Heart right ventricle (tissue), 16 donors: ENCODE results near the gene KCNH6. TPM values are rescaled to one million over a fixed set of nuclear protein-coding genes. Genes with fewer than 3 reads are reported as not detected.

ENCODE experiments used
- ATAC-seq, 8 donors: fragments of 200-7000 bp; cut with Tn5 transposase; one replicate each; pipeline ENCODE4 v1.9.1; 2020; ENCODE audit warnings: mild to moderate bottlenecking in 8 of 8, moderate library complexity in 8 of 8, moderate number of reproducible peaks in 1 of 8
- DNase-seq, 2 donors: peaks; one replicate each; pipeline ENCODE4 v3.0.0-alpha.2; 2020
- H3K27ac ChIP-seq, 10 donors: fragments of 200-600 bp; sonication (generic) in 2 of 10; one replicate each; pipeline versions ENCODE4 v1.5.0 to v1.8.0; 2020 to 2022; ENCODE audit warnings: mild to moderate bottlenecking in 3 of 10
- H3K27me3 ChIP-seq, 7 donors: fragments of 200-600 bp; one replicate each; pipeline ENCODE4 v1.8.0; 2021 to 2022; ENCODE audit warnings: mild to moderate bottlenecking in 2 of 7
- H3K36me3 ChIP-seq, 9 donors: fragments of 200-600 bp; sonication (generic) in 1 of 9; one replicate each; pipeline versions ENCODE4 v1.5.0 to v1.8.0; 2020 to 2022; ENCODE audit warnings: mild to moderate bottlenecking in 2 of 9
- H3K4me1 ChIP-seq, 9 donors: fragments of 200-600 bp; sonication (generic) in 1 of 9; one replicate each; pipeline versions ENCODE4 v1.5.0 to v1.8.0; 2020 to 2022; ENCODE audit warnings: mild to moderate bottlenecking in 4 of 9
- H3K4me3 ChIP-seq, 10 donors: fragments of 200-600 bp; sonication (generic) in 2 of 10; one replicate each; pipeline versions ENCODE4 v1.5.0 to v1.8.0; 2020 to 2022; ENCODE audit warnings: mild to moderate bottlenecking in 7 of 10, moderate library complexity in 2 of 10
- H3K9me3 ChIP-seq, 11 donors: fragments of 200-600 bp in 10 of 11; sonication (generic) in 2 of 11; one replicate each; pipeline versions ENCODE4 v1.5.0 to v1.8.0; 2013 to 2022; ENCODE audit warnings: mild to moderate bottlenecking in 2 of 11, control low read depth in 1 of 11, moderate library complexity in 1 of 11
- WGBS, 2 donors: extraction: QIAGEN DNeasy Blood & Tissue Kit; methylation state at CpG; one replicate each; pipeline ENCODE4 v1.1.7; 2013; ENCODE audit warnings: inconsistent platforms in 1 of 2; 5-methylcytosine and 5-hydroxymethylcytosine counted together
- intact Hi-C, 10 donors: fragments of 100-400 bp; cut with DNase I; formaldehyde crosslinking; loops; one replicate each; pipeline versions ENCODE4 v1.11.1 to v1.14.2; 2022
- polyA plus RNA-seq, 2 donors: library from polyadenylated mRNA; stranded (reverse); fragments of 200-250 nt; gene quantifications; one replicate each; pipeline ENCODE4 v1.2.3, GENCODE V29; 2013
- total RNA-seq, 10 donors: library from RNA; stranded (reverse); fragmentation: NEBNext Ultra II Directional in 3 of 10; extraction: Animal tissue kit (Norgen Biotek cat#: 25700) in 3 of 10; gene quantifications; one replicate each; pipeline versions ENCODE4 v1.2.1 to v1.2.4, GENCODE V29; 2021 to 2023
- TF ChIP-seq, protein P1 (sequence below), 9 donors: fragments of 200-600 bp; sonication (generic) in 2 of 9; IDR thresholded peaks; one replicate each; pipeline versions ENCODE4 v1.5.0 to v1.8.0; 2021 to 2022; ENCODE audit warnings: antibody characterized with exemption in 9 of 9, mild to moderate bottlenecking in 5 of 9, moderate library complexity in 1 of 9
- donor health status: Arrhythmogenic right ventricular cardiomyopathy.
- donor health status: ischemic (EF 13 %, LVEDD 7.1; RV severe dilation, severe dysfunction).
- donor health status: healthy with polysubstance abuse.
- donor health status: DM: no; HTN: yes; CAD: no.
- donor health status: DM: no; HTN: no; CAD: no.
- donor health status: ischemic (EF 25% LVEDD 6.9; RV normal size, moderate dysfunction).
- donor health status: ischemic (EF 25% LVEDD 5.7; RV mildly dilated, moderate dysfunction).
- donor health status: healthy.
- donor health status: DM: yes; HTN: yes; CAD: no.
- donor health status: Ischemic cardiomyopathy.
- donor health status: ischemic (EF 35%, LVEDD 5.7; RV mildly dilated, moderate dysfunction).
- donor health status: nonischemic (EF 11% LVEDD 7.7; RV severe dilation, severe dysfunction).
- donor health status: DM: yes; HTN: yes; CAD: no.
- donor health status: PGD.
- donor health status: ischemic (EF 29% LVEDD 5.4; RV normal size, mild dysfunction).
- donor health status: nonischemic (EF 23%, LVEDD 6.1; RV moderate dilation, normal function).

Gene KCNH6
- total and polyA plus RNA-seq, 12 donors: 0.11 TPM; not detected in 11

DNA sequence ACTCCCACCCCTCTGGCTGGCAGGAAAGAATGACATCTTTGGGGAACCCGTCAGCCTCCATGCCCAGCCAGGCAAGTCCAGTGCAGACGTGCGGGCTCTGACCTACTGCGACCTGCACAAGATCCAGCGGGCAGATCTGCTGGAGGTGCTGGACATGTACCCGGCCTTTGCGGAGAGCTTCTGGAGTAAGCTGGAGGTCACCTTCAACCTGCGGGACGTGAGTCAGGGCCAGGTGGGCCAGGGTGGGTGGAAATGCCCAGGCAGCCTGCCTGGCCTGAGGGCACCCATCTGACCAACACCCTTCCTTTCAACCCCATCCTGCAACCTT is 19.0 kb downstream of the KCNH6 start:
- DNase-seq (no peak), ATAC-seq (no peak)
- 93% methylated on average over 9 of the region's 9 CpGs for WGBS, 2 donors
- H3K27me3 ChIP-seq: peaks cover 0 to 29% (median 26%) of the 10 kb centered on the region in 7 donors
- H3K4me3 ChIP-seq: no peak overlapping the region
- H3K27ac ChIP-seq: no peak overlapping the region
- H3K4me1 ChIP-seq: peaks cover 0 to 9% (median 8%) of the 10 kb centered on the region in 9 donors
- intact Hi-C loops: loop anchor here in 1 of 10 donors (10.0 kb wide), 1 partner anchor 47 kb away; no protein-coding TSS in a partner anchor
- TF ChIP-seq, protein P1, sequence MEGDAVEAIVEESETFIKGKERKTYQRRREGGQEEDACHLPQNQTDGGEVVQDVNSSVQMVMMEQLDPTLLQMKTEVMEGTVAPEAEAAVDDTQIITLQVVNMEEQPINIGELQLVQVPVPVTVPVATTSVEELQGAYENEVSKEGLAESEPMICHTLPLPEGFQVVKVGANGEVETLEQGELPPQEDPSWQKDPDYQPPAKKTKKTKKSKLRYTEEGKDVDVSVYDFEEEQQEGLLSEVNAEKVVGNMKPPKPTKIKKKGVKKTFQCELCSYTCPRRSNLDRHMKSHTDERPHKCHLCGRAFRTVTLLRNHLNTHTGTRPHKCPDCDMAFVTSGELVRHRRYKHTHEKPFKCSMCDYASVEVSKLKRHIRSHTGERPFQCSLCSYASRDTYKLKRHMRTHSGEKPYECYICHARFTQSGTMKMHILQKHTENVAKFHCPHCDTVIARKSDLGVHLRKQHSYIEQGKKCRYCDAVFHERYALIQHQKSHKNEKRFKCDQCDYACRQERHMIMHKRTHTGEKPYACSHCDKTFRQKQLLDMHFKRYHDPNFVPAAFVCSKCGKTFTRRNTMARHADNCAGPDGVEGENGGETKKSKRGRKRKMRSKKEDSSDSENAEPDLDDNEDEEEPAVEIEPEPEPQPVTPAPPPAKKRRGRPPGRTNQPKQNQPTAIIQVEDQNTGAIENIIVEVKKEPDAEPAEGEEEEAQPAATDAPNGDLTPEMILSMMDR (IDR thresholded peaks at IDR 0.05): no peak
- no peaks in the 10 kb centered on the region for H3K9me3 ChIP-seq
- H3K36me3 ChIP-seq: no peaks in the 10 kb centered on the region

DNA sequence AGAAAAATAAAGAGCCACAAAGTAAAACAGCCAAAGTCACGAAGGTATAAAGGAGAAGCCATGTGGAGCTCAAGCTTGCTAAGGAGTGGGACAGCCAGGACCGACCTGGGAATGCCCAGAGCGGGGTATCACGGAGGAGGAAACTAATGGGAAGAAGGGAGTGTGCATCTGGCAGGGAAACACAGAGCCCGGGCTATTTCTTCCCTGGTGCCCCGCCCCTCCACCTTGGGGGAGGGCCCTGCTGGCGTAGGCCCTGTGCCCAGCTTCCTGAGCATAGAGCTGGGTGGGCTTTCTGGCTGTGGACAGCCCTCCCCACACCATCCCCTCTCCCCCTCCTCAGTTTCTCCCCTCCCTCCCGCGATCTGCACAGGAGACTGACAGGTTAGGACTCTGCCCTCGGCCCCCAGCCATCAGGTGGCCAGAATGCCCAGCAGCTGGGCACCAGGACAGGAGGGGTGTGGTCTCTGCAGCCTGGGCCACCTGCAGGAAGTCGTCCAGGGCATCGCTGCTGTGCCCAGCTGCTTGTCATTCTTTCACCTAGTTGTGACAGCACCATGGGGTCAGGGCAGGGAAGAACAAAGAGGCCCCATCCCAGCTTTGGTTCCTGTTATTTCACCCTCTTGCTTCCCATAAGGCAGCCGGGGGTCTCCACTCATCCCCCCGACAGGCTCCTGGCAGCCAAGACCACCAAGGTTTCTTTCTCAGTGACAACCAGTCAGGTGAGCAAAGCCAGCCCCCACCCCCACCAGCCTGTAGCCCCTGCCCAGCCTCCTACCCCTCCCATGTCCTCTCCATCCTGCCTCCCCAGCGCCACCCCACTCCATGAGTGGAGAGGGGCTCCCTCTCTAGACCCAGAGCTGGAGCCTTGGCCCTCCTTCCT is 20.0 kb downstream of the KCNH6 start:
- Histone ChIP-seq H3K4me1 (peaks cover 0 to 5% (median 3%) of the 10 kb centered on the region in 9 donors), H3K27ac (no peak overlapping the region), H3K27me3 (peaks cover 0 to 19% (median 16%) of the 10 kb centered on the region in 7 donors), H3K4me3 (no peak overlapping the region), H3K36me3 (no peaks in the 10 kb centered on the region), H3K9me3 (no peaks in the 10 kb centered on the region)
- WGBS, 2 donors: 65 to 67% methylated on average over 15 of the region's 15 CpGs
- DNase-seq (no peak), ATAC-seq (no peak)
- intact Hi-C loops: loop anchor here in 1 of 10 donors (10.0 kb wide), 1 partner anchor 48 kb away; no protein-coding TSS in a partner anchor
- TF ChIP-seq, protein P1 (IDR thresholded peaks at IDR 0.05): no peak

DNA sequence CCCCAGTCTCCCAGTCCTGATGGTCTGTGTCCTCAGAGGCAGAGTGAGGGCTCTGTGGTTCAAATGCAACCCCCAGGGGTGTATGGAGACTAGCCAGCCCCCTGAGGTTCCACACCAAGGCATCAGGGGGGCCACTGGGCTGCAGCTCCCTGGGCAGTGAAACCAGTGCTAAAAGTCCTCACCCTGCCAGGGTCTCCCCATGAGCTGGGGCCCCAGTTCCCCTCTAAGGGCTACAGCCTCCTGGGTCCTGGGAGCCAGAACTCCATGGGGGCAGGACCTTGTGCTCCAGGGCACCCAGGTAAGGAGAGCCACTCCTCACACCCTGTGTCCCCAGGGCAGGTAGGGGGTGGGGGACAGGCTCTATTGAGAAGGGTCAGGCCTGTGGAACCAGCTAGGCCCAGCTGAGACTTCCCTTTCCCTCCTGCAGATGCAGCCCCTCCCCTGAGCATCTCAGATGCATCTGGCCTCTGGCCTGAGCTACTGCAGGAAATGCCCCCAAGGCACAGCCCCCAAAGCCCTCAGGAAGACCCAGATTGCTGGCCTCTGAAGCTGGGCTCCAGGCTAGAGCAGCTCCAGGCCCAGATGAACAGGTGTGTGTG is 20.8 kb downstream of the KCNH6 start:
- ATAC-seq (no peak), DNase-seq (no peak)
- Histone ChIP-seq H3K36me3 (no peaks in the 10 kb centered on the region), H3K4me1 (peaks cover 0 to under 1% (median 0%) of the 10 kb centered on the region in 9 donors), H3K9me3 (no peaks in the 10 kb centered on the region), H3K27me3 (peaks cover 0 to 12% (median 8%) of the 10 kb centered on the region in 7 donors), H3K27ac (no peak overlapping the region), H3K4me3 (no peak overlapping the region)
- intact Hi-C loops: loop anchor here in 1 of 10 donors (10.0 kb wide), 1 partner anchor 49 kb away; no protein-coding TSS in a partner anchor
- TF ChIP-seq, protein P1 (IDR thresholded peaks at IDR 0.05): no peak

DNA sequence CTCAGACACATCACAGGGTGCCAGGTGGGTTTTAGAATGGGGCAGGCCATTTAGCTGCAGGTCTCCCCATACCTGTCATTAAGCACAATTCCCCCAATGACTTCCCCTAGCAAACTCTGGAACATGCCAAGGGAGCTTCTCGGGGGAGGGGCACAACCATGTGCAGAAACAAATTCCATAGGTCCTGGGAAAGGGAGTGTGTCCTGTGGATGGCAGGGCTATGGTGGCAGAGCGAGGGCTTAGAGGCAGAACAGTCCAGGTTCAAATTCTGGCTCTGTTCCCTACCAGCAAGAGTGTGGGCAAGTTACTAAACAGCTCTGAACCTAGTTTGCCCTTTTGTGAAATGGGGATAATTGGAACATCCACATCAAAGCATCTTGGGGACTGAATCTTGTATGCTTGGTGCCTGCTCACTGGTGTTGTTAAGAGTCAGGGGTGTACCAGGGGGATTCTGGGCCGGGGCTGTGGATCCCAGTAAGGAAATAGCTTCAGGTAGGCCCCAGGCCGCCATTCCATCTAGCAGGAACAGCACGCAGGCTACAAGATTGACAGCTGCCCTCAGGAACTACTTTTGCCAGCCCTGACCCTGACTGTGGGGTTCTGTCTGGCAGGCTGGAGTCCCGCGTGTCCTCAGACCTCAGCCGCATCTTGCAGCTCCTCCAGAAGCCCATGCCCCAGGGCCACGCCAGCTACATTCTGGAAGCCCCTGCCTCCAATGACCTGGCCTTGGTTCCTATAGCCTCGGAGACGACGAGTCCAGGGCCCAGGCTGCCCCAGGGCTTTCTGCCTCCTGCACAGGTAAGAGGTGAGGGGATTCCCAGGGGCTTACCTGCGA is 21.5 kb downstream of the KCNH6 start:
- Histone ChIP-seq H3K27me3 (peaks cover 0 to 4% (median under 1%) of the 10 kb centered on the region in 7 donors), H3K27ac (no peak overlapping the region), H3K36me3 (no peaks in the 10 kb centered on the region), H3K4me1 (peaks cover 0 to 9% (median 6%) of the 10 kb centered on the region in 9 donors), H3K9me3 (no peaks in the 10 kb centered on the region), H3K4me3 (no peak overlapping the region)
- ATAC-seq (no peak), DNase-seq (no peak)
- 90 to 91% methylated on average over 13 of the region's 13 CpGs for WGBS, 2 donors
- TF ChIP-seq, protein P1 (IDR thresholded peaks at IDR 0.05): no peak
- intact Hi-C loops: loop anchor here in 1 of 10 donors (10.0 kb wide), 1 partner anchor 50 kb away; no protein-coding TSS in a partner anchor
